OCI-LY1 (cell line): ENCODE measurements around the gene SV2C.

Source experiments
- H2AFZ ChIP-seq: fragments of 200-600 bp; sonication (generic), shearing (Covaris generic); 2 replicates; pipeline ENCODE4 v1.6.0; 2014; ENCODE audit warnings: antibody characterized with exemption, mild to moderate bottlenecking, low read length
- H3F3A ChIP-seq: fragments of 200-600 bp; sonication (generic), shearing (Covaris generic); 2 replicates; pipeline ENCODE4 v1.6.0; 2014; ENCODE audit warnings: mild to moderate bottlenecking, antibody characterized with exemption, low read length, moderate library complexity; ENCODE audit not compliant: insufficient read depth
- H3K27ac ChIP-seq: fragments of 200-600 bp; sonication (generic); 2 replicates; pipeline ENCODE4 v1.5.1; 2014; ENCODE audit warnings: low read length, mixed run types, mild to moderate bottlenecking, low read depth; ENCODE audit not compliant: poor library complexity, severe bottlenecking
- H3K27me3 ChIP-seq: fragments of 200-600 bp; sonication (generic); 2 replicates; pipeline ENCODE4 v1.6.0; 2014; ENCODE audit warnings: antibody characterized with exemption, mild to moderate bottlenecking, low read length, moderate library complexity; ENCODE audit not compliant: insufficient read depth
- H3K36me3 ChIP-seq: fragments of 200-600 bp; sonication (generic); 2 replicates; pipeline ENCODE4 v1.6.1; 2014; ENCODE audit warnings: mild to moderate bottlenecking, antibody characterized with exemption, low read length, moderate library complexity, mixed read lengths; ENCODE audit not compliant: insufficient read depth
- H3K4me1 ChIP-seq: fragments of 200-600 bp; sonication (generic); 2 replicates; pipeline ENCODE4 v1.5.1; 2014; ENCODE audit warnings: mild to moderate bottlenecking, low read length, moderate library complexity; ENCODE audit not compliant: insufficient read depth, severe bottlenecking
- H3K4me2 ChIP-seq: fragments of 200-600 bp; sonication (generic), shearing (Covaris generic); 2 replicates; pipeline ENCODE4 v1.6.1; 2014; ENCODE audit warnings: low read length
- H3K4me3 ChIP-seq: fragments of 200-600 bp; sonication (generic); 2 replicates; pipeline ENCODE4 v1.5.1; 2014; ENCODE audit warnings: low read length, low read depth, mild to moderate bottlenecking, mixed read lengths; ENCODE audit not compliant: poor library complexity, severe bottlenecking
- H3K79me2 ChIP-seq: fragments of 200-600 bp; shearing (Covaris generic); 2 replicates; pipeline ENCODE4 v1.6.1; 2016; ENCODE audit warnings: mixed run types, low read length, mixed read lengths; ENCODE audit not compliant: insufficient read depth
- H3K9ac ChIP-seq: fragments of 200-600 bp; sonication (generic), shearing (Covaris generic); 2 replicates; pipeline ENCODE4 v1.6.1; 2014; ENCODE audit warnings: mild to moderate bottlenecking, low read length, mixed read lengths
- H3K9me2 ChIP-seq: fragments of 200-600 bp; sonication (generic), shearing (Covaris generic); 2 replicates; pipeline ENCODE4 v1.6.1; 2014; ENCODE audit warnings: low read depth, mild to moderate bottlenecking, low read length, mixed read lengths
- H3K9me3 ChIP-seq: fragments of 200-600 bp; shearing (Covaris generic); 2 replicates; pipeline ENCODE4 v1.6.1; 2014; ENCODE audit warnings: low read length, mixed read lengths
- H4K20me1 ChIP-seq: fragments of 200-600 bp; sonication (generic), shearing (Covaris generic); 2 replicates; pipeline ENCODE4 v1.6.0; 2016; ENCODE audit warnings: mild to moderate bottlenecking, low read length; ENCODE audit not compliant: insufficient read depth
- CTCF ChIP-seq: fragments of 200-600 bp; sonication (generic), shearing (Covaris generic); IDR thresholded peaks from 2 replicates; pipeline ENCODE4 v1.5.1; 2017; ENCODE audit warnings: mild to moderate bottlenecking, antibody characterized with exemption, low read length, moderate library complexity, mixed read lengths
- EZH2 ChIP-seq: fragments of 200-600 bp; sonication (generic), shearing (Covaris generic); IDR thresholded peaks from 2 replicates; pipeline ENCODE4 v1.8.0; 2017; ENCODE audit warnings: borderline replicate concordance, mixed run types, mild to moderate bottlenecking, antibody characterized with exemption, low read length, moderate library complexity, mixed read lengths

The SV2C gene

GRCh38 chr5:76388236-76388635 lies 305.1 kb downstream of the SV2C start:
- Histone ChIP-seq H3K36me3 (no peaks in the 10 kb centered on the region), H3K9me3 (no peaks in the 10 kb centered on the region), H3F3A (no peaks in the 10 kb centered on the region), H4K20me1 (no peaks in the 10 kb centered on the region), H3K4me1 (peaks cover 8% of the 10 kb centered on the region), H3K27ac (no peak overlapping the region), H3K4me3 (no peak overlapping the region), H3K27me3 (no peaks in the 10 kb centered on the region), H3K9me2 (no peaks in the 10 kb centered on the region), H3K9ac (no peak overlapping the region), H3K4me2 (no peak overlapping the region), H3K79me2 (no peaks in the 10 kb centered on the region), H2AFZ (no peak overlapping the region)
- TF ChIP-seq CTCF (no peak), EZH2 (no peak)

- Histone ChIP-seq H3K9me2 (no peaks in the 10 kb centered on the region), H2AFZ (no peak overlapping the region), H3K79me2 (no peaks in the 10 kb centered on the region), H4K20me1 (no peaks in the 10 kb centered on the region), H3K27me3 (no peaks in the 10 kb centered on the region), H3K9ac (no peak overlapping the region), H3K4me1 (peaks cover 8% of the 10 kb centered on the region), H3K27ac (no peak overlapping the region), H3K4me2 (no peak overlapping the region), H3F3A (no peaks in the 10 kb centered on the region), H3K36me3 (no peaks in the 10 kb centered on the region), H3K4me3 (no peak overlapping the region), H3K9me3 (no peaks in the 10 kb centered on the region)
- TF ChIP-seq CTCF (no peak), EZH2 (no peak)
Measured at GRCh38 chr5:76388791-76389512, 305.8 kb downstream of the SV2C start.

- Histone ChIP-seq H4K20me1 (no peaks in the 10 kb centered on the region), H3K4me3 (no peak overlapping the region), H3K4me2 (no peak overlapping the region), H3K9me2 (no peaks in the 10 kb centered on the region), H3K36me3 (no peaks in the 10 kb centered on the region), H3F3A (no peaks in the 10 kb centered on the region), H3K79me2 (no peaks in the 10 kb centered on the region), H2AFZ (no peak overlapping the region), H3K4me1 (peaks cover 8% of the 10 kb centered on the region), H3K9ac (no peak overlapping the region), H3K27ac (no peak overlapping the region), H3K27me3 (no peaks in the 10 kb centered on the region), H3K9me3 (no peaks in the 10 kb centered on the region)
- TF ChIP-seq EZH2 = no peak
- no peak for TF ChIP-seq CTCF
Measured at GRCh38 chr5:76389513-76390154, 306.5 kb downstream of the SV2C start.
